GM23338 (cell line): ENCODE data around the gene JAKMIP2. TPM values are rescaled to one million over a fixed set of nuclear protein-coding genes. Genes with fewer than 3 reads are reported as not detected.

Experiments
- ATAC-seq: fragments of 200-7000 bp; cut with Tn5 transposase; 3 replicates; pipeline ENCODE4 v1.9.1; 2020
- DNase-seq: peaks from one replicate; pipeline ENCODE4 v3.0.0-alpha.2; 2015; ENCODE audit warnings: low spot score
- H2AFZ ChIP-seq: fragments of 200-600 bp; sonication (generic); 2 replicates; pipeline ENCODE4 v1.8.0; 2016; ENCODE audit warnings: antibody characterized with exemption, mild to moderate bottlenecking, moderate library complexity
- H3F3A ChIP-seq: fragments of 200-600 bp; sonication (generic); replicated peaks from 2 replicates; pipeline ENCODE4 v1.8.0; 2017; ENCODE audit warnings: antibody characterized with exemption, mixed run types, low read depth
- H3K27ac ChIP-seq: fragments of 200-600 bp; sonication (generic); 2 replicates; pipeline ENCODE4 v1.6.1; 2016; ENCODE audit warnings: low read depth
- H3K27me3 ChIP-seq: fragments of 200-600 bp; sonication (generic); 2 replicates; pipeline ENCODE4 v1.8.0; 2016; ENCODE audit warnings: mild to moderate bottlenecking, mixed run types, moderate library complexity; ENCODE audit not compliant: insufficient read depth
- H3K36me3 ChIP-seq: fragments of 200-600 bp; sonication (generic); 2 replicates; pipeline ENCODE4 v1.8.0; 2016; ENCODE audit warnings: mild to moderate bottlenecking; ENCODE audit not compliant: insufficient read depth
- H3K4me1 ChIP-seq: fragments of 200-600 bp; sonication (generic); 2 replicates; pipeline ENCODE4 v1.8.0; 2016; ENCODE audit warnings: mild to moderate bottlenecking, moderate library complexity; ENCODE audit not compliant: insufficient read depth
- H3K4me2 ChIP-seq: fragments of 200-600 bp; sonication (generic); 2 replicates; pipeline ENCODE4 v1.7.1; 2017; ENCODE audit warnings: mixed run types
- H3K4me3 ChIP-seq: fragments of 200-600 bp; sonication (generic); 2 replicates; pipeline ENCODE4 v1.6.1; 2016; ENCODE audit warnings: mixed run types
- H3K79me2 ChIP-seq: fragments of 200-600 bp; sonication (generic); replicated peaks from 2 replicates; pipeline ENCODE4 v1.8.0; 2017; ENCODE audit warnings: mild to moderate bottlenecking; ENCODE audit not compliant: insufficient read depth
- H3K9me2 ChIP-seq: fragments of 200-600 bp; sonication (generic); 2 replicates; pipeline ENCODE4 v1.8.0; 2017; ENCODE audit not compliant: insufficient read depth
- H4K20me1 ChIP-seq: fragments of 200-600 bp; sonication (generic); replicated peaks from 2 replicates; pipeline ENCODE4 v1.8.0; 2017; ENCODE audit warnings: mild to moderate bottlenecking; ENCODE audit not compliant: insufficient read depth
- H3K27ac Mint-ChIP-seq: 2 replicates; pipeline ENCODE4 v1.8.0; 2020; ENCODE audit warnings: inconsistent platforms, mild to moderate bottlenecking, moderate library complexity, mixed read lengths
- H3K27me3 Mint-ChIP-seq: 3 replicates; pipeline ENCODE4 v1.8.0; 2022; ENCODE audit warnings: low read depth, mild to moderate bottlenecking, moderate library complexity, mixed read lengths, inconsistent platforms; ENCODE audit not compliant: insufficient read depth, poor library complexity
- H3K36me3 Mint-ChIP-seq: 3 replicates; pipeline ENCODE4 v1.8.0; 2021; ENCODE audit warnings: low read depth, mild to moderate bottlenecking, inconsistent platforms, moderate library complexity, mixed read lengths
- H3K4me1 Mint-ChIP-seq: 3 replicates; pipeline ENCODE4 v1.8.0; 2020; ENCODE audit warnings: mild to moderate bottlenecking, inconsistent platforms, mixed read lengths
- H3K4me3 Mint-ChIP-seq: 3 replicates; pipeline ENCODE4 v1.8.0; 2021; ENCODE audit warnings: moderate library complexity, mild to moderate bottlenecking, inconsistent platforms, mixed read lengths
- H3K9me3 Mint-ChIP-seq: 3 replicates; pipeline ENCODE4 v1.8.0; 2020; ENCODE audit warnings: moderate library complexity, mild to moderate bottlenecking, inconsistent platforms, mixed read lengths
- CTCF ChIP-seq, 2 experiments: fragments of 200-600 bp in 1 of 2; sonication (generic) in 1 of 2; conservative IDR thresholded peaks; 2 replicates each; pipeline versions ENCODE4 v1.5.1 to v1.6.1; 2016 to 2017; ENCODE audit warnings: antibody characterized with exemption in 2 of 2, low read depth in 2 of 2, mild to moderate bottlenecking in 2 of 2, moderate library complexity in 1 of 2
- EZH2 ChIP-seq: fragments of 200-600 bp; sonication (generic); IDR thresholded peaks from one replicate; pipeline ENCODE4 v1.8.0; 2017; ENCODE audit warnings: antibody characterized with exemption, mild to moderate bottlenecking, low read depth; ENCODE audit not compliant: unreplicated experiment
- NANOG ChIP-seq: IDR thresholded peaks from 2 replicates; pipeline ENCODE4 v1.6.1; 2016; ENCODE audit warnings: antibody characterized with exemption, borderline replicate concordance
- REST ChIP-seq: IDR thresholded peaks from one replicate; pipeline ENCODE4 v1.6.1; 2018; ENCODE audit warnings: antibody characterized with exemption; ENCODE audit not compliant: unreplicated experiment
- ZNF114 ChIP-seq: fragments of 250-450 bp; sonication (Bioruptor Pico); IDR thresholded peaks from 2 replicates; pipeline ENCODE4 v1.5.0; 2020; ENCODE audit warnings: mild to moderate bottlenecking, moderate library complexity
- polyA plus RNA-seq: library from polyadenylated mRNA; unstranded; fragments of >200 nt; fragmentation: Nextera tagmentation; extraction: Ambion mirVana; gene quantifications from 2 replicates; pipeline ENCODE4 v1.2.1, GENCODE V29; 2016
- total RNA-seq: library from RNA; depleted of rRNA; stranded (reverse); fragments of >200 nt; shearing (Covaris generic); gene quantifications from 2 replicates; pipeline ENCODE4 v1.2.3, GENCODE V29; 2014
- TF ChIP-seq, protein P1 (sequence below): IDR thresholded peaks from 2 replicates; pipeline ENCODE4 v1.6.1; 2016; ENCODE audit warnings: antibody characterized with exemption
- TF ChIP-seq, protein P2 (sequence below): fragments of 250-450 bp; sonication (Bioruptor Pico); IDR thresholded peaks from 2 replicates; pipeline ENCODE4 v1.5.0; 2020; ENCODE audit warnings: mild to moderate bottlenecking, moderate library complexity

Gene JAKMIP2
- total and polyA plus RNA-seq, 2 experiments from 2014 or later = 20.5 to 27.2 TPM

DNA sequence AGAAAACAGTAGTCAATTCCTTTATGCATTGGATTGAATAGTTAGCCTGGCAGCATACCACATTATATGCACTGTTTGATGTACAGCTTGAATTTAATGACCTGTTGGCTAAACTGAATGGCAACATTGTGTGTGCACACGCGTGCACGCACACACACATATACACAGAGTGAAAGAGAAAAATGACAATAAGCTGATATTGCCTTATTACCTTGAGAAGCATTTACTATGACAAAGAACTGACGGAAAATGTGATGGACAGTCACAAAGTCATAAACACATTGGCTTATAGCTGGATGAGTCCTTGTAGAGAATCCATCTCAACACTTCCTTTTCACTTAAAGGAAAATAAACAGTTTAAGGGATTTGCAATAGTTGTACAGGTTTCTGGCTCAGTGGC lies 15.5 kb downstream of the JAKMIP2 start (continued):
- TF ChIP-seq, protein P1, sequence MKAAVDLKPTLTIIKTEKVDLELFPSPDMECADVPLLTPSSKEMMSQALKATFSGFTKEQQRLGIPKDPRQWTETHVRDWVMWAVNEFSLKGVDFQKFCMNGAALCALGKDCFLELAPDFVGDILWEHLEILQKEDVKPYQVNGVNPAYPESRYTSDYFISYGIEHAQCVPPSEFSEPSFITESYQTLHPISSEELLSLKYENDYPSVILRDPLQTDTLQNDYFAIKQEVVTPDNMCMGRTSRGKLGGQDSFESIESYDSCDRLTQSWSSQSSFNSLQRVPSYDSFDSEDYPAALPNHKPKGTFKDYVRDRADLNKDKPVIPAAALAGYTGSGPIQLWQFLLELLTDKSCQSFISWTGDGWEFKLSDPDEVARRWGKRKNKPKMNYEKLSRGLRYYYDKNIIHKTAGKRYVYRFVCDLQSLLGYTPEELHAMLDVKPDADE = no peak
- TF ChIP-seq ZNF114 (CRISPR knock-in tag) (no peak), NANOG (no peak), REST (no peak)

DNA sequence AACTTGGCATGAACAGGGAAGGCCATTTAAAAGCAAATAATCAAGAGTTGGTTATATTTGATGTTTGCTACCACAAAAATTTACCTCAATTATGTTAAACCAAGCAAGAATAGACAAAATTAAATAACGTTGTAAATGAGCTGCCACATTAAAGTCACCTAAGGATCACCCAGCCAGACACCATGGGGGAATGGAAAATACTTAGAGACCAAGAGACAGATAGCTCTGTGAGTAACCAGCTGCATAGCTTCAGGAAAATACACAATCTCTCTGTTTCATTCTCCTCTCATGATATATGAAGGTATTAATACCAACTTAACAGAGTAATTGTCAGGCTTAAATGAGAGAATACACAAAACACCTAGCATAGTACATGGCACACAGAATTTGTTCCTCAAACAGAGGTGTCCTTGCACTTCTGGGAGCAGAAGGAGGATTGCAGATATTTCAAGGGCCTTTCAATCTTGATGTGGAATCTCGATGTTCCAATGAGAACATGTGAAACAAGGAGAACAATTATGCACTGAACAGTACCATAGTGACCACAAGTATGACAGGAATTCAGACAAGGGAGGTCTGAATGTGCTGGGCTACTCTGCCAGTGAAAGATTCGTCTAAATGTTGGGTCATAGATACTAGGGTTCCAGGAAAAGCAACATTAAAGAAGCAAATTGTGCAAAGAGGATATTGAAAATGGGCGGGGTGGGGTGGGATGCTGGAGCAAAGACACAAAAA lies 18.6 kb downstream of the JAKMIP2 start:
- Histone ChIP-seq H3K27me3 (no peaks in the 10 kb centered on the region), H3K4me1 (peaks cover 29% of the 10 kb centered on the region), H3K79me2 (peaks cover 31% of the 10 kb centered on the region), H3F3A (no peaks in the 10 kb centered on the region), H3K36me3 (no peaks in the 10 kb centered on the region), H2AFZ (no peak overlapping the region), H3K4me2 (no peak overlapping the region), H3K27ac (no peak overlapping the region), H3K4me3 (no peak overlapping the region), H3K9me2 (no peaks in the 10 kb centered on the region), H4K20me1 (peaks cover 6% of the 10 kb centered on the region; the same call in 1 of the 2 replicates)
- no peak overlapping the region for H3K4me3 Mint-ChIP-seq
- DNase-seq (no peak), ATAC-seq (no peak)
- H3K9me3 Mint-ChIP-seq = no peaks in the 10 kb centered on the region
- peaks cover 1% of the 10 kb centered on the region for H3K27me3 Mint-ChIP-seq
- H3K36me3 Mint-ChIP-seq = no peaks in the 10 kb centered on the region
- no peak overlapping the region for H3K27ac Mint-ChIP-seq
- H3K4me1 Mint-ChIP-seq = peaks cover 25% of the 10 kb centered on the region
- TF ChIP-seq ZNF114 (CRISPR knock-in tag) = no peak
- TF ChIP-seq CTCF (conservative IDR thresholded peaks at IDR 0.05; ENCODE audit: low read depth in 2 of 2) = no peak
- TF ChIP-seq, protein P2, sequence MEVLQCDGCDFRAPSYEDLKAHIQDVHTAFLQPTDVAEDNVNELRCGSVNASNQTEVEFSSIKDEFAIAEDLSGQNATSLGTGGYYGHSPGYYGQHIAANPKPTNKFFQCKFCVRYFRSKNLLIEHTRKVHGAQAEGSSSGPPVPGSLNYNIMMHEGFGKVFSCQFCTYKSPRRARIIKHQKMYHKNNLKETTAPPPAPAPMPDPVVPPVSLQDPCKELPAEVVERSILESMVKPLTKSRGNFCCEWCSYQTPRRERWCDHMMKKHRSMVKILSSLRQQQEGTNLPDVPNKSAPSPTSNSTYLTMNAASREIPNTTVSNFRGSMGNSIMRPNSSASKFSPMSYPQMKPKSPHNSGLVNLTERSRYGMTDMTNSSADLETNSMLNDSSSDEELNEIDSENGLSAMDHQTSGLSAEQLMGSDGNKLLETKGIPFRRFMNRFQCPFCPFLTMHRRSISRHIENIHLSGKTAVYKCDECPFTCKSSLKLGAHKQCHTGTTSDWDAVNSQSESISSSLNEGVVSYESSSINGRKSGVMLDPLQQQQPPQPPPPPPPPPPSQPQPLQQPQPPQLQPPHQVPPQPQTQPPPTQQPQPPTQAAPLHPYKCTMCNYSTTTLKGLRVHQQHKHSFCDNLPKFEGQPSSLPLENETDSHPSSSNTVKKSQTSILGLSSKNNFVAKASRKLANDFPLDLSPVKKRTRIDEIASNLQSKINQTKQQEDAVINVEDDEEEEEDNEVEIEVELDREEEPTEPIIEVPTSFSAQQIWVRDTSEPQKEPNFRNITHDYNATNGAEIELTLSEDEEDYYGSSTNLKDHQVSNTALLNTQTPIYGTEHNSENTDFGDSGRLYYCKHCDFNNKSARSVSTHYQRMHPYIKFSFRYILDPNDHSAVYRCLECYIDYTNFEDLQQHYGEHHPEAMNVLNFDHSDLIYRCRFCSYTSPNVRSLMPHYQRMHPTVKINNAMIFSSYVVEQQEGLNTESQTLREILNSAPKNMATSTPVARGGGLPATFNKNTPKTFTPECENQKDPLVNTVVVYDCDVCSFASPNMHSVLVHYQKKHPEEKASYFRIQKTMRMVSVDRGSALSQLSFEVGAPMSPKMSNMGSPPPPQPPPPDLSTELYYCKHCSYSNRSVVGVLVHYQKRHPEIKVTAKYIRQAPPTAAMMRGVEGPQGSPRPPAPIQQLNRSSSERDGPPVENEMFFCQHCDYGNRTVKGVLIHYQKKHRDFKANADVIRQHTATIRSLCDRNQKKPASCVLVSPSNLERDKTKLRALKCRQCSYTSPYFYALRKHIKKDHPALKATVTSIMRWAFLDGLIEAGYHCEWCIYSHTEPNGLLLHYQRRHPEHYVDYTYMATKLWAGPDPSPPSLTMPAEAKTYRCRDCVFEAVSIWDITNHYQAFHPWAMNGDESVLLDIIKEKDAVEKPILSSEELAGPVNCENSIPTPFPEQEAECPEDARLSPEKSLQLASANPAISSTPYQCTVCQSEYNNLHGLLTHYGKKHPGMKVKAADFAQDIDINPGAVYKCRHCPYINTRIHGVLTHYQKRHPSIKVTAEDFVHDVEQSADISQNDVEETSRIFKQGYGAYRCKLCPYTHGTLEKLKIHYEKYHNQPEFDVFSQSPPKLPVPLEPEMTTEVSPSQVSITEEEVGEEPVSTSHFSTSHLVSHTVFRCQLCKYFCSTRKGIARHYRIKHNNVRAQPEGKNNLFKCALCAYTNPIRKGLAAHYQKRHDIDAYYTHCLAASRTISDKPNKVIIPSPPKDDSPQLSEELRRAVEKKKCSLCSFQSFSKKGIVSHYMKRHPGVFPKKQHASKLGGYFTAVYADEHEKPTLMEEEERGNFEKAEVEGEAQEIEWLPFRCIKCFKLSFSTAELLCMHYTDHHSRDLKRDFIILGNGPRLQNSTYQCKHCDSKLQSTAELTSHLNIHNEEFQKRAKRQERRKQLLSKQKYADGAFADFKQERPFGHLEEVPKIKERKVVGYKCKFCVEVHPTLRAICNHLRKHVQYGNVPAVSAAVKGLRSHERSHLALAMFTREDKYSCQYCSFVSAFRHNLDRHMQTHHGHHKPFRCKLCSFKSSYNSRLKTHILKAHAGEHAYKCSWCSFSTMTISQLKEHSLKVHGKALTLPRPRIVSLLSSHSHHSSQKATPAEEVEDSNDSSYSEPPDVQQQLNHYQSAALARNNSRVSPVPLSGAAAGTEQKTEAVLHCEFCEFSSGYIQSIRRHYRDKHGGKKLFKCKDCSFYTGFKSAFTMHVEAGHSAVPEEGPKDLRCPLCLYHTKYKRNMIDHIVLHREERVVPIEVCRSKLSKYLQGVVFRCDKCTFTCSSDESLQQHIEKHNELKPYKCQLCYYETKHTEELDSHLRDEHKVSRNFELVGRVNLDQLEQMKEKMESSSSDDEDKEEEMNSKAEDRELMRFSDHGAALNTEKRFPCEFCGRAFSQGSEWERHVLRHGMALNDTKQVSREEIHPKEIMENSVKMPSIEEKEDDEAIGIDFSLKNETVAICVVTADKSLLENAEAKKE (CRISPR knock-in tag) = no peak
- TF ChIP-seq, protein P1 = no peak
- no peak for TF ChIP-seq EZH2
